ENCODE measurements around the gene RPL22. TPM values are rescaled to one million over a fixed set of nuclear protein-coding genes. Genes with fewer than 3 reads are reported as not detected.
"Not testable (repeated sequence)": the region's sequence is repeated elsewhere in the genome, so short reads cannot be mapped to it uniquely, and the experiment has no call there.

Gene RPL22
- total and polyA plus RNA-seq, 2 of the 13 experiments (the other 11 are each of a cell fraction or from before 2014, with no cell fraction given): 214 to 545 TPM

GRCh38 chr1:6220236-6220635 is 20.8 kb upstream of the RPL22 start:
- no peak overlapping the region for H3K27ac ChIP-seq (ENCODE audit: extremely low read length, insufficient read depth, low read length)
- H3K9ac ChIP-seq (ENCODE audit: insufficient read depth, low read depth, low read length): no peak overlapping the region
- BruUV-seq (replicated peaks): no TSS peak
- H4K20me1 ChIP-seq (ENCODE audit: insufficient read depth, low read length): no peaks in the 10 kb centered on the region
- 93% methylated on average over 8 of the region's 8 CpGs for WGBS (ENCODE audit: low lambda C conversion rate)
- peaks cover 3 to 28% of the 10 kb centered on the region in 2 experiments; a peak in 4 of 5 replicates for H3K36me3 ChIP-seq (replicated peaks in 1 of 2; ENCODE audit: control insufficient read depth in 1 of 2, insufficient read depth in 2 of 2, low read length in 2 of 2)
- H3K9me3 ChIP-seq (ENCODE audit: low read length): no peaks in the 10 kb centered on the region
- ChIA-PET CTCF (ENCODE audit: low intra/inter-chr PET ratio, low total read pairs) (no interaction called here), POLR2A (interaction anchor here (0.9 kb wide), 1 partner anchor 15 kb away, joined by 3 read pairs; no protein-coding TSS in a partner anchor)
- in situ Hi-C loops (cut with HindIII; ENCODE audit: extremely low pct_ligation_motif_present, low pct_unique_long_range_greater_than_20kb) (no loop called here), intact Hi-C loops (cut with micrococcal nuclease; ENCODE audit: unreplicated experiment) (no loop called here)
- no peak for ATAC-seq
- H3K27me3 ChIP-seq (ENCODE audit: control insufficient read depth in 1 of 2, insufficient read depth in 2 of 2, low read length in 2 of 2): no peaks in the 10 kb centered on the region
- no peak overlapping the region for H3K4me2 ChIP-seq (ENCODE audit: low read depth, low read length)
- TF ChIP-seq SIX4 (CRISPR knock-in tag; IDR thresholded peaks at IDR 0.05) (no peak), ZNF3 (CRISPR knock-in tag; IDR thresholded peaks at IDR 0.05) (no peak), ZNF609 (CRISPR knock-in tag; IDR thresholded peaks at IDR 0.05; ENCODE audit: borderline replicate concordance) (no peak), ISX (CRISPR knock-in tag; conservative IDR thresholded peaks at IDR 0.05) (no peak), HNRNPUL1 (IDR thresholded peaks at IDR 0.05; ENCODE audit: low read depth, low read length) (no peak), ZNF446 (CRISPR knock-in tag; IDR thresholded peaks at IDR 0.05) (no peak), ZFP90 (CRISPR knock-in tag; IDR thresholded peaks at IDR 0.05; ENCODE audit: borderline replicate concordance) (no peak)
- no peak for FAIRE-seq
- H2AFZ ChIP-seq (ENCODE audit: low read length): no peak overlapping the region
- no peak for DNase-seq (ENCODE audit: low spot score)
- H3K4me1 ChIP-seq (ENCODE audit: insufficient read depth, low read length): no peaks in the 10 kb centered on the region
- no peaks in the 10 kb centered on the region for H3K79me2 ChIP-seq (ENCODE audit: insufficient read depth, low read length)
- H3K4me3 ChIP-seq (replicated peaks in 1 of 3; ENCODE audit: insufficient read depth in 1 of 3, low read depth in 2 of 3, low read length in 3 of 3): no peak overlapping the region

GRCh38 chr1:6219641-6220040 is 20.2 kb upstream of the RPL22 start:
- DNase-seq (ENCODE audit: low spot score); H3K4me2 ChIP-seq (ENCODE audit: low read depth, low read length); H4K20me1 ChIP-seq (ENCODE audit: insufficient read depth, low read length); H3K79me2 ChIP-seq (ENCODE audit: insufficient read depth, low read length); H3K4me1 ChIP-seq (ENCODE audit: insufficient read depth, low read length); H3K9me3 ChIP-seq (ENCODE audit: low read length); H3K27ac ChIP-seq (ENCODE audit: extremely low read length, insufficient read depth, low read length); CTCF ChIA-PET (ENCODE audit: low intra/inter-chr PET ratio, low total read pairs); H3K9ac ChIP-seq (ENCODE audit: insufficient read depth, low read depth, low read length); H3K27me3 ChIP-seq (ENCODE audit: control insufficient read depth in 1 of 2, insufficient read depth in 2 of 2, low read length in 2 of 2); ATAC-seq; H3K4me3 ChIP-seq (replicated peaks in 1 of 3; ENCODE audit: insufficient read depth in 1 of 3, low read depth in 2 of 3, low read length in 3 of 3); in situ Hi-C loops (cut with HindIII; ENCODE audit: extremely low pct_ligation_motif_present, low pct_unique_long_range_greater_than_20kb); FAIRE-seq; intact Hi-C loops (cut with micrococcal nuclease; ENCODE audit: unreplicated experiment); H2AFZ ChIP-seq (ENCODE audit: low read length); BruUV-seq (replicated peaks): not testable (repeated sequence)
- POLR2A ChIA-PET: interaction anchor here (0.9 kb wide), 1 partner anchor 15 kb away, joined by 3 read pairs; no protein-coding TSS in a partner anchor
- H3K36me3 ChIP-seq (replicated peaks in 1 of 2; ENCODE audit: control insufficient read depth in 1 of 2, insufficient read depth in 2 of 2, low read length in 2 of 2): peaks cover 2 to 22% of the 10 kb centered on the region in 2 experiments; a peak in 4 of 5 replicates
- WGBS (ENCODE audit: low lambda C conversion rate): over 99% methylated on average over 11 of the region's 11 CpGs
